ENCODE results near the gene TMEM30A.

Gene TMEM30A

DNA sequence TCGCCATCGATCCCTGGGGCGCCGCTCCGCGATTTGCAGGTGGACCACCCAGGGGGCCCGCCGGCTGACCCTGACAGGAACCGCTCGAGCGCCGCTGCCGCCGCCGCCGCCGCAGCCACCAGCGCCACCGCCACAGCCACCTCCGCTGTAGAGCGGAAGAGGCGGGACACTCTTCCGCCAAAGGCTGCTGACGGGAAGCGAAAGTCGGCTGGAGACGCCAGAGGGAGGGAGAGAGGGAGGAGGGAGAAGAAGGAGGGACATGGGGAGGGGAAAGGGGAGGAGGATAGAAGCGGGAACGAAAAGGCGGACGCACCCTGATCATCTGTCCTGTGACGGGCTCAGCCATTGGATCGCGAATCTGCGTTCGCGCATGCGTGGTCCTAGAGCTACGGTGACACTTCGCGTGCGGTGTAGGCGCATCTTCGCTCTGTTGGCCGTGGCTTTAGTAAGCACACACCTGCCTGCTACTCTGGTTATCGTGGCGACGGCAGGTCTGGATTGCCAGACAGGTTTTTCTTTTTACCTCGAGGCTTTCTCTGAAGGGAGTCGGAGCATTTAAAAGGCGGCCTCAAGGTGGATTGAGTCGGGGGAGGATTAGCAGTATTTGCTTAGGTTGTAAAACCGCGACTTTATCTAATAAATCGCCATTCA lies at the start of gene TMEM30A:
Gene TMEM30A (minus strand): TSS at position 161 of the 651 bp plus-strand sequence. CDS start 154 bp downstream, at position 7.
- DNase-seq (ENCODE audit: low read depth): peak; percentile 90

DNA sequence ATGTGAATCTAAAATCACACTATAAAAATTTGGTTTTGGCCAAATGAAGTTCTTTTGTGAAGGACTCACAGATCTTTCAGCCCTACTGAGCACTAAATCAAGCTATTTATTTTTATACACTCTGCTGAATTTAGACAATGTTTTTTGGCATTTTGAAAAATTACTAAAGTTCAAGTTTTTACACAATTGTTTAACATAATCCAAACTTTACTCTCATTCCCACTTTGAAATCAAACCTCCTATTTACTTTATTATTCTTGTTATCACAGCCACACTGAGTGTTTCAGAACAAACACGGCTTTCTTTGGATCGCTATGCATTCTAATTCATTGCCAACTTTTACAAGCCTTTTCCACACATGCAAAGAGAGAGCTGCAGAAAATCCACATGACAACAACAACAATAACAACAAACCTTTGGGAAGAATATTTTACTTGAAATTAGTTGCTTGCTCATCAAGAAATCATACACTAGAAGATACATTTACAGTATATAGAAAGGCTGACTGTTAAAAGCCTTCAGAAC lies 49.1 kb upstream of the TMEM30A start:
- no peak for DNase-seq (ENCODE audit: low read depth)

DNA sequence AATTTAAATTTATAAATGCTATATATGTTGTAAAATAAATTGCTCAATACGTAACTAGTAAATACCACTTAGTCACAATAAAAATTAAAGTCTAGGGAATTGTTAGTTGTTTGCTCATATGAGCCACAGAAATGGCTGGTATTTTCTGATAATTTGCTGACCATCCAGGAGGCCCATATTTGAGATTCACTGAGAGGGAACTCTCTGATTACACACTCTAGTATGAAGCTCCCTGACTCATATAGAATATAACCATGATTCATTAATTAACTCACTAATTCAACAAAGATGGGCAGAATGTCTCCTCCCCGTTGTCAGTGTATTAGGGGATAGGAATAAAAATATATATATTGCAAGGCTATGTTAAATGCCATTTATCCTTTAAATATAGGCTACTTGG lies 46.6 kb upstream of the TMEM30A start:
- no peak for DNase-seq (ENCODE audit: low read depth)

DNA sequence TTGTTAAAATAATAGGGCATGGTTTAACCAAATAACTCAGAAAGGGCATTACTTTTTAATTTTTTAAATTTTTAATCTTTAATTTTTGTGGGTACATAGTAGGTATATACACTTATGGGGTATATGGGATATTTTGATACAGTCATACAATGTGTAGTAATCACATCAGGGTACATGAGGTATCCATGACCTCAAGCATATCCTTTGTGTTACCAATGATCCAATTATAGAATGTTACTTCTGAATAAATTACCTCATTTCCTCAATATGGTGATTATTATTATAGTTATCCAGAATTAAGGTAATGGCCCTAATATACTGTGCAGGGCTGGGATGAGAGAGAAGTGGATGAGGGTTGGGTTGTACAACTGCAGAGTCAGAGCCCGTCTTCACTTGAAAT lies 45.1 kb upstream of the TMEM30A start:
- no peak for DNase-seq (ENCODE audit: low read depth)

DNA sequence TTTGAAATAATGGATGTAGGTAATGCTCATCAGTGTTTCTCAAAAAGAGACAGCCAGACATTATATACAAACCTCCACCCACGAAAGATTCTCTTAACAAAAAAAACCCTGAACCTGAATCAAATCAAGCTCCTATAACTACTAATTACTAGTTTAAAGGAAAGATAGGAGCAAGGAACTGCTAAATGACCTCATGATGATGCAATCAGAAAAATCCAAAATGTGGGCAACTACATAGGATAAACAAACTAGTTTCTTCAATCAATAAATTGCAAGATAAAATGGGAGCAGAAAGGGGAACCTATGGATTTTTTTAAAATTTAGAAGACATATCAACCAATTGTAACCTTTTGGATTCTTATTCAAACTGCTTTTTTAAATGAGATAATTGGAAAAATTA lies 43.2 kb upstream of the TMEM30A start:
- no peak for DNase-seq (ENCODE audit: low read depth)

DNA sequence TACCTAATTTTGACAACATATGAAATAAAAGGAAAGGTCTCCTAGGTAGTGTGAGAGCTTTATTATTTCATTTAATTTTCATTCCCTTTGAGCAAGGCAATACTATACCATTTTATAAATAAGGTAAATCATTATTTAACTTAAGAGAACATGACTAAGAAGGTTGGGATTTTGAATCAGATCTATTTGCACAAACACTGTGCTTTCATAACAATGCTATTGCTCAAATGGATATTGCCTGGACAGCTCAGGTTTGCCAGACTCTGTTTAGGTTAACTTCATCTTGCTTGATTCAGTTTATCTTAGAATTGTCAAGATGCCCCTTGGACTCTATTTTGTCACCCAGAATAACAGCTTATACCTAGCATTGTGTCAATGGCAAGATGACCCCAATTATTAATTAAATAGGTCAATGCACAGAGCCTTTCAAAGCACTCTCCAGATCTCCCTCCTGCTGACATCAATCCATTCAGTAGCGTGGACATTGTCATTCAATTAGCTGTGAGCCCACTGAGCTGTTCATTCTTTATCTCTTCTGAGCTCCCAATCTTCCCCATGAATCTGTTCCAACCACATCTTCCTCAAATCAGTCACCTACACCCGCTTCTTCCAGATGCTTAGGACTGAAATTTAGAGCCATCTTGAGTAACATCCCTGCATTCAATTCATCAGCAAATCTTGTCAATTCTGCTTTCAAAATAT lies 42.1 kb upstream of the TMEM30A start:
- DNase-seq (ENCODE audit: low read depth): no peak

DNA sequence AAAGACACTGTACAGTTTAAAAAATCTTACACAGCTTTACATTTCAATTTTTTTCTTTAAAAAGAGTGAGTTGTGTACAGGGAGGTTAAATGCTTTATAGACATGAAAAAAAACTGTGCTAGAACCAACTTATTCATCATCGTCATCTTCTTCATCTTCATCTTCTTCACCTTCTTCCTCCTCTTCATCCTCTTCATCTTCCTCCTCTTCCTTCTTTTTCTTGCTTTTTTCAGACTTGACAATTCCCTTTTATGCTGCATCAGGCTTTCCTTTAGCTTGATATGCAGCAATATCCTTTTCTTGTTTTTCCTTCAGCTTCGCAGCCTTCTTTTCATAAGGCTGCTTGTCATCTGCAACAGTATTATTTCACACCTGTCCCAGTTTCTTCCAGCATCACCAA lies 34.3 kb upstream of the TMEM30A start:
- DNase-seq (ENCODE audit: low read depth): no peak

DNA sequence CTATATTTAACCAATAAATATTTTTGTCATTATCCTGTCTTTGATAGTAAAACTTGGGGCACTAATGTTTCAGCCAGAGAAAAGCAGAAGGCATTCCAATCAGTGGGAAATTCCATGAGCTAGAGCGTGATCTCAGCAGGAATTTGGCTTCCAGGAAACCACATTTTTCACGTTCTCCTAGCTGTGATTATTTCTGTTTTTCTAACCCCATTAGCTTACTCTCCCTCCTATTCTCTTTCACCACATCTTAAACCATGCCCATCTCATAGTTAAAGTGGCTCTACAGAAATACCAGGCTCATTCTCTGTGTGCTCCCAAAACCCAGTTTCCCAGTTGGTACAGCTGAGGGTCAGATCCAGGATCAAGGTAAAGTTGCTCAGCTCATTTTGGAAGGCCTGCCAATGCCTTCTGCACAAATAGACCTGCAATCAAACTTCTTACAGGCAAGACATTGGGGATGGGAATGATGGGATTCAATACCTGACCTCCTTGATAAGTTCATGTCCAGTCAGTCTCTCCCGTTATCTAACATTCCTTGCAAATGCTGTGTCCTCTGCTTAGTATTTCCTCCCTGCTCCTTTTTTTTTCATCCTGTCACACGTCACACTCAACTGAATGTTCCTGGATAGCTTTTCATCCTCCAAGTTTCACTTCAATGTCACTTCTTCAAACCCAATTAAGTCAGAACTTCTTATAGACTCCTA lies 33.1 kb upstream of the TMEM30A start:
- DNase-seq (ENCODE audit: low read depth): no peak

DNA sequence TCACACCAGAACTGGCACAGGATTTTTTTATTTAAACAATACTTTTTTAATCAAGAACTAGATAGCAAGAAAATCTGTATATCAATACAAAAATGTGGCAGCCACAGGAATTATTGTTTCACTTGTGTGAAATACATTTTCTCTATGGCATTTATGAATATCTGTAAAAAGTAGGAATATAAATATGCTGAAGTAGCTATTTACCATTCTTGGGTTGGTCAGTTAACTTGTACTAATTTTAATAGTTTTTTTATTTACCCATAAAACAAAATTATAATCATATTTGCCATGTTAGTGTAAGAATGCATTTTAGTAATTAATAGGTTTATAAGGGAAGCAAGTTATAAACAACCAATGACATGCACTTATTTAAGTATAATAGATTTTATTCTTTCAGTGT lies 31.4 kb upstream of the TMEM30A start:
- no peak for DNase-seq (ENCODE audit: low read depth)

DNA sequence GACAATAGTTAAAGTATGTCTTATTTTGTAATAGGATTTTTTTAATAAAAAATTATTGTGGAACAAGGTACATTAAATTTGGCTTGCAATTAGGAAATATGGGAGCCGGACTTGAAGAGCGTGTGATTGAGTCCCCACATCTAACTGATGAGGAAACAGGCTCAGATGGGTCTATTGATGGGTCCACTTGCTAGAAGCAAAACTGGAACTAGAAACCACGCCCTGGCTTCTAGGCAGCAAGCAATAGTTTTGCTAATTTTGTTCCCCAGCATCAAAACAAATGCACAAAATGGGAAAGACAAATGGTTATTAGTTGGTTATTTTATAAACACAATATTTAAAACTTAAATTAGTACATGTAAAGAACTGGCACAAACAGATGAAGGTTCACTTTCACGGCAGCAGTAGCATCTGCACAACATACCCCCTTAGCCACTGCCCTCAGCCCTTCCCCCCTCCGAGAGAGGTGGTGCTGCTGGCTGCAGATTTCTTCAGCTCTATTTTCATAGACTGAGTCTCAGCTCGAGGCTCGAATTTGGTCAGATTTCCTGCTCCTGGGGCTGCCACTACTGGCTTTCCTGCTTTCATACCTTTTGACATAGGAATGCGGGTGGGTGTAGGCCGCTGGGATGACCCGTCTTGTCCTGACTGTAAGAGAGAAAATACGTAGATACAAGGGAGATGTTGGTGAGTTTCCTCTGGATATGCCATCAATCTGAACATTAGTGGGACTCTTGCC lies 23.8 kb upstream of the TMEM30A start:
- no peak for DNase-seq (ENCODE audit: low read depth)

DNA sequence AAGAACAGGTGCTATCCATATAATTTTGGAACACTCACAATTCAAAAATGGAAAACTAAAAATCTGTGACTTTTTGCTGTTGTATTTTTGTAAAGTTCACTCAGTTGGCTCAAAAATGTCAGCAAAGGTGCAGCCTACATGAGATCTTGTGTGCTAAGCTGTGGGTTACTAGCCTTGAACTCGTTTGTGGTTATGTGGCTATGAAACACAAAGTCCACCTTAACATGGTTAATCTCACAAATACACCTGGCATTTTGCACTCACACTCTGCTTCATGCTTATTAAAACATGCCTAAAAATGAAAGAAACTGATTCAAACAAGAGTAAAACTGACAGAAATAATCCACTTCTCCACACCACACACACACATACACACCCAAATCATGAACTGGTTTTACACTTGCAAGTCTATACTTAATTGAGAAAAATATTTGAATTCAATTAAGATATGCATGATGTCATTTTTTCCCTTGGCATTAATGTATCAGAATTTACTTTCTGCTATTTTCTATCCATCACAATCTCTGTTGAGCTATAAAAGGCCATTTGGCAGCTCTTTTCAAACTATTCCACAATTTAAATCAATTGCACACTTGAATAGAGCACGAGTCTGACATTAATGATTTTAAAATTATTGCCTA lies 22.9 kb upstream of the TMEM30A start:
- DNase-seq (ENCODE audit: low read depth): no peak

DNA sequence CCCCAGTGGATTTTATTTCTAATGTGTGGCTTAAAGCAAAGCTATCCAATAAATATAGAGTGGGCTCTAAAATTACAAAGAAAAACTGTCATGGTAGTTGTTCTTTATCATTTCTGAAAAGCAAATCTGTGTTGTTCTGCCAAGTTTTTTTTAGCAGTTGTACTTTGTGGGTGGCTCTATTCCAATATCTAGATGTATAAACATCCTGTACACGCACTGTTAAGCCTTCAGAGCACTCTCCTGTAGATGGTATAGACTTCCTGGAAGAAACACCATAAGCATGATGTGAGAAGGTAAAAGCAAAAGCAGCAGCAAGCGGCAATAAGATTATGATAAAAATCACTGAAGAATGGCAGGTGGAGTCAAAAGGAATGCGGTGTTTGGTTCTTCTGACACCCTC lies 21.5 kb upstream of the TMEM30A start:
- DNase-seq (ENCODE audit: low read depth): no peak

DNA sequence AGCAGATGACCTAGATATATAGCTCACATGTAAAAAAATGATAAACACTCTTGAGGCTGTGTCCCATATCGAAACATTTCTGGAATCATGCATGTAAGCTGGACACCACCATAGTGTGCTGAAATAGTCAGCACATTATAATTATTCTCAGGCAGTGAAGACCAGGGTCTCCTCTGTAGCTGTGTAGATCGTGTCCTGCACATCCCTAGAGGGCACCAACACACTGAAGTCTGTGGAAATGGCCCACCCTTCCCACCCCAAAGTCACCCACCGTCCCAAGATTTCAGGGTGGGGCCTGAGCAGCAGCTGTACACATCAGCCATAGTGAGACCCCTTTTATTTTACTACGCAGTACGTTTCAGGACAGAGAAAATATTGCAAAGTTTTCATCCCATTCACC lies 21.0 kb upstream of the TMEM30A start:
- DNase-seq (ENCODE audit: low read depth): no peak

DNA sequence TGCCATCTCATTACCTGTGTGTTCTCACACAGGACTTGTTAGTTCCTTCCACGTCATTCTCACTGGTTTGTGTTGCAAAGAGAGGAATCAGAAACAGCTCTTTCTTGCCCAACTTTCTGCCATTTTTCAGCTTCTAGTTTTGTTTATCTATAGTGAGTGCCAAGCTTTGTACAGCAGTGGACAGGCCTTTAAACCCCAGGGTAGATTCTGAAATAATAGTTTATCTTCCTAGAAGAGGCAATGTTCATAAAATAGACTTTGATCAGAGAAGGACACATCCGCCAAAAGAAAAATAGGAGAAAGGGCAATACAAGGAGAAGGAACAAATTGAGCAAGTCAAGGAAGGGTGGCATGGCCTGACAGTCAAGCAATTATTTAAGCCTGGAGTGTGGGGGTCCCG lies 17.7 kb upstream of the TMEM30A start:
- no peak for DNase-seq (ENCODE audit: low read depth)

DNA sequence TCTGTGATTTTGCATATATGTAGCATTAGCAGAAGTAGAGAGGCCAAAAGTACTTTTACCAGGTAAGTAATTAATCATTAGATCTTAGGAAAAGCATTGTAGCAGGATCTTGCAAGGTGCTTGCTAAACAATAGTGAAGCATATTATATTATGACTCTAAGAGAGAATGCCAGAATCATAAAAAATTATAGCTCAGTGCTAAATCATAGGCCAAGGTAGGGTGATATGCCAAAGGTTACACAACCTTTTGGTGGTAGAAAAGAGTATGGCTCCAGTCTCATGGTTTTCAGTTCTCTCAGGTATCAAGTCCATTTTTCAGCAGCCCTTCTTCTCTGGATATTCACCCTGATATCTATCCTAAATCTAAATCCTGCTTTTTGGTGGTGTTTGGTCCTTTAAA lies 16.9 kb upstream of the TMEM30A start:
- DNase-seq (ENCODE audit: low read depth): no peak

DNA sequence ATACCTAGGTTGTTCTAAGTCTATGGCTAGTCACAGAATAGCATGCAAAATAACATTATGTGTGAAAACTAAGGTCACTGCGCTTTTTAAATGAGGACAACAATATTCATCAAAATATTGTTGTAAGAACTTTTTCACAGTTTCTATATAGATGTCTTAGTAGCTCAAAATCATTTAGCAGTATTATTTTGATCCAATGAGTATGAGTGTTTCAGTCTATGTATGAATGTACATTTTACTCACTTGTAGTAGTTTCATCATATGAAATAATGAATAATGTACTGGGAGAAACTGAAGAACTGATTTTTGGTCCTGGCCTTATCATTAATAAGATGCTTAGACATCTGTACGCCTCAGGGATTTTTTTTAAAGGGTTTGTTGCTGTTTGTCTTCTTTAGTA lies 16.5 kb upstream of the TMEM30A start:
- no peak for DNase-seq (ENCODE audit: low read depth)

DNA sequence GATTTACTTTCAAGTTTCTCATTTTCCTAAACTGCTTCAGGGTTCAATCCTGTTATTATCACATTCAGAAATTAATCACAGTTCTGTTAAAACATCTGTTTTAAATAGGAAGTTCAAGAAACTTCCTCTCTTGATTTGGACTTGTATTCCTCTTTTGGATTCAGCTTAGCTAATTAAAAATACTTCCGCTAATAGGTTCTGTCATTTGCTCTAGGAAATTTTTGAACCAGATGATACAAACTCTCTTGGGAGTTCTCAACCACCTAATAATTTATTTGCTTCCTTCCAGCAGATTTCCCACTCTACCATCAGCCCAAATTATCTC lies 15.9 kb upstream of the TMEM30A start:
- no peak for DNase-seq (ENCODE audit: low read depth)

DNA sequence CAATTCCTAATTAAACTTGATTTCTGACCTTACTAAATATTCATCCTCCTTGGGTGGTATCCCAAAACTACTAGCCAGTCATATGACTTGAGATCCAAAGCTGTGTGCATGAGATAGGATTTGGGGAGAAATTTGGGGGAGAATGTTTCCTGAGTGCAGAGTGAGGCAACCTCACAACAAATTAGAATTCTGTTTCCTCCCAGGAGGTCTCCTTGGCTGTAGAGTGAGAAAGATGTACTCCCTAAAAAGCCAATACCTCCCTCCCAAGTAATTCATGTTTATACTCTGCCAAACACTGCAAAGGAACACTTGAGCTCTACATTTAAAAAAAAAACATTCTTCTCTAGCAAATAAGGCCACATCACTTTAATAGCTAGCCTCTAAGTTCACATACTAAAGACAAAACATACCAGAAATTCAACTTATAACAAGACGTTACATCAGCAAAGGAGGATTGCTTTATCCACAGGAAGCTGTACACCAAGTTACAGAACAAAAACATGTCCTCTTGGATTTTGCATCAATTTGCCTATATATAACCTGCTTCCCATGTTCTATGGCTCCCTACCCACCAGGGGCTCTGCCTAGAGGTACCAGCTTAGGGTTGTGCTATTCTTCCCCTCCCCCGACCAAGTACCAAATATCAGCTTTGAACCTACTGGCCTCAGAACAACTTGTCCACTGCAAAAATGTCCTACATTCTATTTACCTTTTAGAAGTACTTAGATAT lies 15.4 kb upstream of the TMEM30A start:
- no peak for DNase-seq (ENCODE audit: low read depth)

DNA sequence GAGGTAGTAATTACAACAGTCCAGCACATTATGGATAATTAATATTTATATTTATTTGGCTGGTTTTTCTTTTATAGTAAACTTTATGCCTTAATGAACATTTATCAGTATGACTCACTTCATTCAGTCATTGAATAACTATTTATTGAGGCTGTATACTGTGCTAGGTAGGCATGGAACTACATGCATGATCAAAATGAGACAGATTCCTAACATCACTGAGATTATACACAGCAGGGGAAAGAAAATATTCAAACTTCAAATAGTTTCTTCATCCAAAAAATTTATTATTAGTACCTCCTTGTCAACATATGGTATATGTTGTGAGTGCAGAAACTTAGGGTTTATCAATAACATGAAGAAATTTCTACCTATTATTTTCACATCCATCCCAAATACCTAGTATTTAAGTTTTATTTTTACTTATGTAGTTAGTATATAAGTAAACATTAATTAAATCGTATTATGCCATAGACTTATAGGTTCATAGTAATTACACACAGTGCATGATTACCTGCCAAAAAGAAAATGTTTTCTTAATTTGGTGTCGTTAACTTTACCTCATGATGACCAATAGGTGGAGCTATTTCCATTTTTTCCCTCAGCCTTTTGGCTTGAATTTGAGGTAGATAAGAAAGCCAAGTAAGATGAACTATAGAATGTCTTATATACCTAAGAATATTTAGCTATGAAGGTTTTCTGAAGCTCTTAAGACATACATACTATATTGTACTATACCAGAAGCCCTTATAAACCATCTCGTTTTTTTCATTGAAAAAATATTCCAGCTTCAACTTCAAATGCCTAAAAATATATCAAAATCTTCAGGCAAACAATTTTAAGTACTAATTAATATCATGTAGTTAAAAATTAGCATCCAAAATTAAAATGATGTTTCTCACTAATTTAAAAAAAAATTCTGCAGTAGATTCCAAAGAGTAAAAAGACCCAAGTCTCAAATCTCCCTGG lies 12.5 kb upstream of the TMEM30A start:
- no peak for DNase-seq (ENCODE audit: low read depth)

DNA sequence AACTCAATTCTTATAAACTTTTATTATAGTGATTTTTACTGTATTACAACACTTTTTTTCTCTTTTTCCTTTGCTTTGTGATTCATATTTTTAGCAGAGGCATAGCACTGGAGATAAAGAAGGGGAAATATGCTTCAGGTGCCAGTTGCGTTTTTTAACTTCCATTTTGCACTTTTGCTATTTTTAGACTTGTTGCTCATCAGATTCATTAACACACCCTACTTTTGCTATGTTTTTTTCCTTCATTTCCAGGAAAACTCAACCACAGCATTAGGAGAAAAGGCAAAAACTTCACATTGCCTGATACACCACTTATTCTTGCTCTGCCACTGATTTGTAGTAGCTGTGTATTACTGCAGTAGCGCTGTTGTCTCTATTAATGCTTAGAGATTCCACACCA lies 8.0 kb upstream of the TMEM30A start:
- no peak for DNase-seq (ENCODE audit: low read depth)

Measured in stimulated activated CD8-positive, alpha-beta memory T cell treated with anti-CD3 and anti-CD28 coated beads, Interleukin-15, amount 100 ng/mL, for 1 hour (primary cell).